MV-4-11 (cell line): ENCODE results near the gene HTR3A.

Experiments used
- DNase-seq: peaks from one replicate; lab custom pipeline; 2025; lab: John Stamatoyannopoulos, UW

Gene HTR3A

DNA sequence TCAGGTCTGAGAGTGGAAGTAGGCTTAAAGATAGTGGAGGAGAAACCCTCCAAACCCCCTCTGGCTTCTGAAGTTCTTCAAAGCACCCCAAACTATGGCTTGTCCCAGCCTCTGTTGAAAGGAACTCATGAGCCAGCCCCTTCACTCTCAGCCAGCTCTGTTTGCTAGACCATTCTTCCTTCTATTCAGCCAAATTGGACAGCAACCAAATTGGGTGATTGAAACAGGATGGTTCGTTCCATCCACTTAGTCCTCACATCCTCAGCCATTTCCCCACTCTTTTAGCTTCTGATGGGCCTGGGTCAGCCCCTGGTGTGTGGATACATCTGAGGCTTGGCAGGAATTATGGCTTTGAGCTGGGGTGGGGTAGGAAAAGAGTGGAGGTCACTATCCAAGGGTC lies 4.5 kb downstream of the HTR3A start:
- DNase-seq: no peak

GRCh38 chr11:113980785-113981184 lies 5.9 kb downstream of the HTR3A start:
- no peak for DNase-seq

DNA sequence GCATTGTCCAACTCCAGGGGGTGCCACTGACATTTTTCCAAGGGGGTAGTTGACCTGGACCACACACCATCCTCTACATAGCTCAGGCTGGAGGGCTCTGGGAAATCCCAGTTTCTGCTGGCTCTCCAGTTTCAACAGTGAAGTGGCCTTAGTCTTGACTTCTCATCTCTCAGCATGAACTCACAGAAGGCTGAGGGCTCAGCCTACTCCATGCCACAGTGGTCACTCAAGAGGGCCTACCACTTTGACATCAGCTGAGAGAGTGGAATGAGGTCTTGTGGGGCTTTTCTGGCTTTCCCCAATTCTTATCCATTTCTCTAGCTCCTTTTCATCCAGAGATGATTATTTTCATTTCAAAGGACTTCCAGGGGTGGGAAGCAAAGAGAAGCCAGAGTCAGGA lies 7.4 kb downstream of the HTR3A start:
- DNase-seq: no peak

- DNase-seq: no peak
Observed at GRCh38 chr11:113984781-113985180, 9.9 kb downstream of the HTR3A start.

GRCh38 chr11:113985906-113986305 lies 11.0 kb downstream of the HTR3A start:
- no peak for DNase-seq

DNA sequence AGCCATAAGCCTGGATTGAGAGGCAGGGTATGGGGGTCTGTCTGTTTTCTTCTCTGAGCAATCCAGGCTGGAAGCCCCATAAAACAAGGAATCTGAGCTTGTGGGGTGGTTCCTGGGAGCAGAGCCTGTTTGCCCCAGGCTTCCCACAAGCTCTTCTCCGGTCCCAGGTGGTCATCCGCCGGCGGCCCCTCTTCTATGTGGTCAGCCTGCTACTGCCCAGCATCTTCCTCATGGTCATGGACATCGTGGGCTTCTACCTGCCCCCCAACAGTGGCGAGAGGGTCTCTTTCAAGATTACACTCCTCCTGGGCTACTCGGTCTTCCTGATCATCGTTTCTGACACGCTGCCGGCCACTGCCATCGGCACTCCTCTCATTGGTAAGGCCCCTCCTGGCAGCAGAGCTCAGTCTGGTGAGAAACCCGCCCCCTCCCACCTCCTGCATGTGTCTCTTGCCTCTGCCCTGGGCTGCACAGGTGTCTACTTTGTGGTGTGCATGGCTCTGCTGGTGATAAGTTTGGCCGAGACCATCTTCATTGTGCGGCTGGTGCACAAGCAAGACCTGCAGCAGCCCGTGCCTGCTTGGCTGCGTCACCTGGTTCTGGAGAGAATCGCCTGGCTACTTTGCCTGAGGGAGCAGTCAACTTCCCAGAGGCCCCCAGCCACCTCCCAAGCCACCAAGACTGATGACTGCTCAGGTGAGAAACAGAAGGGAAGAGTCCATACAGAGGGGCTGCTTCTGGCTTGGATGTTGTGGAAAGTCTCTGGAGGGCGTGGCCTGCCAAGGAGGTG lies 11.6 kb downstream of the HTR3A start:
- no peak for DNase-seq

DNA sequence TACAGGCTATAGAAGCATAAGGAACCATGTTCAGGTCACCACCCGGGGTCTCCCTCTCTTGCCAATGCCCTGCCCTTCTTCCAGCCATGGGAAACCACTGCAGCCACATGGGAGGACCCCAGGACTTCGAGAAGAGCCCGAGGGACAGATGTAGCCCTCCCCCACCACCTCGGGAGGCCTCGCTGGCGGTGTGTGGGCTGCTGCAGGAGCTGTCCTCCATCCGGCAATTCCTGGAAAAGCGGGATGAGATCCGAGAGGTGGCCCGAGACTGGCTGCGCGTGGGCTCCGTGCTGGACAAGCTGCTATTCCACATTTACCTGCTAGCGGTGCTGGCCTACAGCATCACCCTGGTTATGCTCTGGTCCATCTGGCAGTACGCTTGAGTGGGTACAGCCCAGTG lies 14.5 kb downstream of the HTR3A start:
- no peak for DNase-seq

GRCh38 chr11:113989916-113990315 lies 15.0 kb downstream of the HTR3A start:
- no peak for DNase-seq

- DNase-seq: peak; percentile 16
Observed at GRCh38 chr11:113991170-113991569, 16.3 kb downstream of the HTR3A start.

DNA sequence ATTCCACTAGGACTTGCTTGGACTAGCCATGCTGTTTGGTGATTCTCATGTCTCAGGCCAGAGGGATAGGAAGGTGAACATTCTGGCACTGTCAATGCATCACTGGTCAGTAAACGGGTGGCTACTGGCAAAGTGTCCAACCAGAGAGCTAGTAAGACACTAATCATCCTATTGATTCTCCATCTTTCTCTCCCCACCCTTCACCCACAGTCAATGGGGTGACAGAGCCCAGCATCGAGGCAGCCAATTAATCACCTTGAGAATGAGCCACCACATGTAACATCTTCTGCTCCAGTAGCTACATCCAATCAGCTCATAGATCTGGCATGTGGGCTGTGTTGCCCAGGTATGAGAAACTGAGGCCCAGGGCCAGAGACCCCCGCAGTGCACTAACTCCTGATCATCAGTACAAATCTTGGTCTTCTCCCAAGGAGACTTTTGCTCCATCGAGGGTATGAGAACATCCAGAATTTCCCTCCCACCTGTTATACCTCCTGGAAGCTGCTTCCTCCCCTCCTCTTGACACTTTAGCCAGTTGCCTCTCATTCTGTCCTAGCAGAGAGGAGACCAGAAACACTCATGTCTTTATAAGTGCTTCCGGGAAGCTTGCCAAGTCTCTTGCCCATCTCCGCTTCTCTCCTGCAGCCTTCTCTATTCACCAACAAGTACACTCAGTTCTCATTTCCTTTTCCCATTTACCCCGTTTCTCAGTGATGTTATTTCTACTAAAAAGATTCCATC lies 17.0 kb downstream of the HTR3A start:
- no peak for DNase-seq

DNA sequence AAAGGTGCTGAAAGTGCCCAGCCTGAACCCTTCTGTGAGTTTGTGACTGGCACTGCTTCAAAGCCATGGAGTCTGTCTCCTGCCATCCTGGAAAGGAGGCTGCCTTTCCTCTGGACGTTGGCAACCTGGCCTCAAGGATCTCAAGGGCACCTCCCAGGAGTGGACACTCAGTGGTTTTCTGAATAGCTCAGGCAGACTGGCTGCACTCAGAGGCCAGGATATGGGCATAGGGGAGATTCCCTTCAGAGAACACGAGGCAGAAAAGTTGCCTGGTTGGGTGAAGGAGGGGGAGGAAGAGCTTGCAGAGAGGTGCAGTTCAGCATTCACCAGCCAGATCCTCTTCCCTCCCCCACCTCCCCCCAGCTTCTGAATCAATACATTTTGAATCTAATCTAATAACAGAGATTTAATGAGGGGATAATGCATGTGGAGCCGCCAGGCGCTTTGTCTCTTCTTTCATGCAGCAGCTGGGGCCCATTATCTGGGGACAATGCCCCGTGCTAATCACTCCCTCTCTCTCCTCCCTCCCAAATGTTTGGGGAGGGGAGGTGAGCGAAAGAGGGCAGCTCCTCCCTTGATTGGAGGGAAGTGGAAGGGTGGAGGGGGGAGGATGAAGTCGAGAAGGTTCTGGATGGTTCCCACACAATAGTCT lies 17.7 kb downstream of the HTR3A start:
- DNase-seq: no peak

- no peak for DNase-seq
Observed at GRCh38 chr11:113994077-113994954, 19.4 kb downstream of the HTR3A start.

DNA sequence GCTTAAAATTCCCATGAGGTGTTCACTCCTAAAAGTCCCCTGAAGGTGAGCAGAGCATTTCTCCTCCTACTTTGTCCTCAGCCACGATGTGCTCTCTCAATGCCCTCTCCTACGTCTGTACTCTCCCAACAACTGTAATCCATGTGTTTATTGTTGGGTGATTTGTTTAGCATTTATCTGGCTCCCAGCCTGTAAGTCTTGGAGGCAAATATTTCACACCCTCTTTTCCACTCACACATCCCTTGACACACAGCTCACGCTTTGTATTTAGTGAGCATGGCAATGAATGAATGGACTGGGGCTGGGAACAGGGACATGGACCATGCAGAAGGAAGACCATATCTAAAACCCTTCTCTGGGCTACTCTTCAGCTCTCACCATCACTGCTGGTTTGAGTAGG lies 22.6 kb downstream of the HTR3A start:
- DNase-seq: no peak

- DNase-seq: no peak
Observed at GRCh38 chr11:113998574-113998973, 23.7 kb downstream of the HTR3A start.

DNA sequence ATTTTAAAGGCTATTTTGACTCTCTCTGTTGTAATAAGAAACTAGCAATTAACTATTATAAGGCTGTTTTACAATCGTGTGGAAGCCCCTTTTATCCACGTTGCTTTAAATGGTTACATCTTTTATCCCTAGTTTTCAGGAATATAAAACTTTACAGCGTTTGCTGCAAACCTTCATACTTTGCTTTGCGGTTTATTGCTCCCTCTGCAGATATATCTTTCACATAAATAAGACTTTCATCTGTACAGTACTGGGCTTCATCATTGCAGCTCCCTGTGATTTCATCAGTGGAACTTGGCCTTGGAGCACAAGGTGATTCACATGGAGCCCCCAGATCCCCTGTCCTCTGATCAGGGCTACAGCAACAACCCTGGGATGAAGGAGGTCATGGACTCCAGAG lies 25.6 kb downstream of the HTR3A start:
- no peak for DNase-seq

DNA sequence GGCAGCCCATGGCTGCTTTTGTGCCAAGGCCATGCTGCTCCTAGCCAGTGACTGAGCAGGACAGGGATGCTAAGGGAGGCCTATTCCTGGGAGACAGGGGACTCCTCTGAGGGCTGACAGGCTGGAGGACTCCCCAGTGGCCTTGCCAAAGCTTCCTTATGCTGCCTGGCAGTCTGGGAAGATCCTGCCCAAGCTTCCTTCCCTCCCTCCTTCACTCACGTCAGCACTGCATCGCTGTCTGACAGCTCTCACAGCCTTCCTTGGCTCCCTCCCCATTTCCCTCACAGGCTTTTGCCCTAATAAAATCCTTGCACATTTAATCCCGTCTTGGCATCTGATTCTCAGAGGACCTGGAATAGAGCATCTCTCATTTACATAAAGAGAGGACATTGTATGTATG lies 26.5 kb downstream of the HTR3A start:
- no peak for DNase-seq

GRCh38 chr11:114008331-114008730 lies 33.4 kb downstream of the HTR3A start:
- peak; percentile 76 for DNase-seq

- DNase-seq: no peak
Observed at GRCh38 chr11:114010931-114011330, 36.0 kb downstream of the HTR3A start.

GRCh38 chr11:114011443-114011842 lies 36.5 kb downstream of the HTR3A start:
- no peak for DNase-seq

GRCh38 chr11:114015117-114015516 lies 40.2 kb downstream of the HTR3A start:
- DNase-seq: no peak

- no peak for DNase-seq
Observed at GRCh38 chr11:114016986-114017385, 42.1 kb downstream of the HTR3A start.

DNA sequence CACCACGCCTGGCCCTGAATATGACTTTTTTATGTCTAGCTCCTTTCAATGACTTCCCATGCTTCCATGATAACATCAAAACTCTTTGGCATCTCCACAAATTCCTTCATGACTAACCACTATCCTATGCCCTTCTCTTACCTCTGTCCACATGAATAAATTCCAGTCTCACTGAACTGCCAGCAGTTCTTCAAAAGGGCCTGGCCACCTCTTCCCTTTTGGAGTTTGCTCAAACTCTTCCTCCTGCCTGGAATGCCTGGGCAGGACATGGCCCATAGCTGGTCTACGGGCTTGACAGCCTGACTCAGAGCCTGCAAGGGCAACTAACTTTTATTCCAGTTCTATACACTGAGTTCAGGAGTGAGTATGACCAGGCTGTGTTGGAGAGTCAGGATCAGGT lies 42.8 kb downstream of the HTR3A start:
- DNase-seq: no peak
